ENCODE results near the gene CACUL1. TPM values are rescaled to one million over a fixed set of nuclear protein-coding genes. Genes with fewer than 3 reads are reported as not detected.

Gene CACUL1
- total RNA-seq = 10.3 and 21.2 TPM in 2 replicates

GRCh38 chr10:118754556-118755423, at the start of gene CACUL1:
Gene CACUL1 (minus strand): TSS chr10:118754970. CDS start chr10:118754762, 208 bp downstream.

Other genes starting within 250 kb of the CACUL1 start
- gene PRLHR, start 159.3 kb downstream of the CACUL1 start, total RNA-seq = not detected in 2 replicates